HUDEP-2 (cell line): Measurements from ENCODE around the gene ARHGAP22.
A peak's percentile ranks its signal among the peaks of the same experiment; 100 is the strongest.

Experiments
- DNase-seq, 76 experiments: peaks; one replicate each; lab custom pipeline; 2025; ENCODE audit not compliant: unreplicated experiment in 76 of 76; lab: John Stamatoyannopoulos, UW

Gene ARHGAP22

DNA sequence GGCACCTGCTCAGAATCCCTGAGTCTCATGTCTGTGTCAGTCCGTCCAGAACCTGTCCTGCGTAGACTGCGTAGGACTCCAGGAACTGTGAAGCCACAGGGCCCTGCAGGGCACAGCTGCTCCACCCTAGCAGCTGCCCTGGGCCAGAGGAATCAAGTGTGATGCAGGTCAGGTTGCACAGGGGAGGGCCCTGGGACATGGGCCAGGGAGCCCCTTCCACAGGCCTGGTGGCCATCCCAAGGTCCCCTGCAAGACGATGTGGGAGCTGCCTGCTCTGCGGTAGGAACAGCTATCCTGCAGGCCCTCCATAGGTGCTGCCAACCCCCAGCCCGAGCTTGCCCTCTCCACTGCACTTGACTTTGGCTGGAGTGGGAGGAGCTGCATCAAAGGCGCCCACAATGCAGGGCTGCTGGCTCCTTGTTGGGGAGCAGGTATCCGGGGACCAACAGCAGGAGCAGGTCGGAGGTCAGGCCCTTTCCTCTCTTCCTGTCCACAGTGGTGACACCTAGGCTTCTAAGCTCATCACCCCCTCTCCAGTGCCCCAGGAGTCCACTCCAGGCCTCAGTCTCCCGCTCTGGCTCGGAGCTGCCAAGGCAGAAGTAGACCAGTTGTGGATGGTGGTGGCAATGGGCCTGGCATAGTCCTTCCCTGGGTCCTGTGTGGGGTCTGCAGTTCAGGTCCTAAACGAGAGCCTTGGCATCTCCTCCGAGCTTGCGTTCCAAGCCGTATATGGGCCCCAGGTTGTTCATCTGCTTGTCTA, 149.3 kb downstream of the ARHGAP22 start:
- no peak for DNase-seq

DNA sequence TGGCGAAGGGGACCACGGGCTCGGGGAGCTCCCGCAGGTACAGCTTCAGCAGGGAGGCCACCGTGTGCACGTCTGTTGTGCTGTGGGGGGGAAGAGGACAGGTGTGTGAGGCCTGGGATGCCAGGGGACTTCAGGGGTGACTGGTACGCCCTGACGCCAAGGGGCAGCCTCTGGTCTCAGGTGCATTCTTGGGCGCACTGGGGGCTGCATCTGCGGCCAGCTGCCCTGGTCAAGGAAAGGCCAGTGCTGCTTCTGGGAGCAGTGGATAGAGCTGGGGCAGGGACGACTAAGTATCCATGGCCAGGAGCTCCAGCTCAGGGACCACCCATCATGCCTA, 149.8 kb downstream of the ARHGAP22 start:
- no peak for DNase-seq

DNA sequence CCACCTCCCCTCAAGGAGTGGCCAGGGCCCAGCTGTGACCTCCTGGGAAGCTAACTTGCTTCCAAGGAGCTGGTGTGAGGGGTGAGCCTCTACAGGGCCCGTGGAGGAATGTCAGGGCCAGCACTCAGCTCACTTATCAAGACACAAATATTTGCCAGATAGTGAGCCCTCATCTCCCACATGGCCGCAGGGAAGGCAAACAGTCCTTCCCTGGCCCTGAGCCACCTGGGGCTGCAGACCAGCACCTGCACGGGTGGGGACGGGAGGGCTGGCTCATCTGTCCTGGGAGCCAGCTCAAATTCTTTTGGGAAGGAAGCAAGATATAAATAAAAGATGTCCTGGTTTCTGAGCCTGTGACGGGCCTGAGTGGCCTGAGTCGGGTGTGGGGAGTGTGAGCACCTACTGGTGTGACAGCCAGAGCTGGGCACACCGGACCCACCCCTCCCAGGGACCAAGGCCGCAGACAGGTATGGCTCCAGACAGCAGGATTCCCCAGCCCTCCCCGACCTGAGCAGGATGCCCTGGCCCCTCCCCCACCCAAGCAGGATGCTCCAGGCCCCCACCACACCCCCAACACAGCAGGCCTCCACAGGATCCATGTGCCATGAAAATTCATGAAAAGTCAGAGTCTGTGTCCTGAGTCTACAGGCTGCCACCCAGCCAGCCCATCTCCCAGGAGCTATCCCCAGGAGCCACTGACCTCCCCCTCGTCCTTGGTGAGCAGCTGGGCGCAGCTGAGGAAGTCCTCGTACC, 150.4 kb downstream of the ARHGAP22 start:
- DNase-seq: no peak

DNA sequence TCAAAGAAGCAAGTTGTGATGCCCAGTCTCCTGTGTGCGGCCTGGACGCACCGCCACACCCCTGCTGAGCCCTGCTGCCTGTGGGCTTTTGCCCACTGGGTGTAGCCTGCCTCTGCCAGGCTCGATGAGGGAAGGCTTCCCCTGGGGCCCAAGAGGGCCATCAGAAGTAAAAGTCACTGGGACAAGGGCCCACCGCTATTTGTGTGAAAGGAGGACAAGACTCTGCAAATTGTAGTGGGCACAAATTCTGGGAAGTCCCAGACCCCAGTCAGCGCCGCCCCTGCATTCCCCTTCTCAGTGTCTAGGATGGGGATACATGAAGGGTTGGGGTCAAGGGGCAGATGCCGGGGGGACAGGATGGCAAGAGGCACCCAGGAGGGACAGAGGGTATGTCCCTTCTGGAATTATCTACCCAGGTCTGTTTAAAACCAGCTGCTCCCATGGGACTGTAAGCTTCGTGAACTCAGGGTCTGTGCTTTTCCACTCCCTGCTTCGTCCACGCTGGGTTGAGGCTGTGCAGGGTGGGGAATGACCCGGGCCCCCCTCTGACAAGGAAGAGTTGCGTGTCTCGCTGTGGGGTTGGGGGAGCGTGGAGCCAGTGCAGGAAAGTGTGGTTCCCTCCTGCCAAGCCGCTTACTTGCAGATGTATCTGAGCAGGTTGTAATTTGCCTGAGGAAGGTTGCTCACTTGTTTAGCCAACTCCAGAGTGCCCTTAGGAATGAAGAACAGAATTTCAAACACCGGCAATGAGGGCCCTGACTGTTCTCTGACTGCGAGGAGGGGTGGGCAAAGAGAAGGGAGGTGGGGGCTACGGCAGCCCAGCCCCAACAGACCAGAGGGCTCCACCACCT, 151.2 kb downstream of the ARHGAP22 start:
- no peak for DNase-seq

- no peak for DNase-seq
Observed at GRCh38 chr10:48452879-48453412, 151.9 kb downstream of the ARHGAP22 start.

DNA sequence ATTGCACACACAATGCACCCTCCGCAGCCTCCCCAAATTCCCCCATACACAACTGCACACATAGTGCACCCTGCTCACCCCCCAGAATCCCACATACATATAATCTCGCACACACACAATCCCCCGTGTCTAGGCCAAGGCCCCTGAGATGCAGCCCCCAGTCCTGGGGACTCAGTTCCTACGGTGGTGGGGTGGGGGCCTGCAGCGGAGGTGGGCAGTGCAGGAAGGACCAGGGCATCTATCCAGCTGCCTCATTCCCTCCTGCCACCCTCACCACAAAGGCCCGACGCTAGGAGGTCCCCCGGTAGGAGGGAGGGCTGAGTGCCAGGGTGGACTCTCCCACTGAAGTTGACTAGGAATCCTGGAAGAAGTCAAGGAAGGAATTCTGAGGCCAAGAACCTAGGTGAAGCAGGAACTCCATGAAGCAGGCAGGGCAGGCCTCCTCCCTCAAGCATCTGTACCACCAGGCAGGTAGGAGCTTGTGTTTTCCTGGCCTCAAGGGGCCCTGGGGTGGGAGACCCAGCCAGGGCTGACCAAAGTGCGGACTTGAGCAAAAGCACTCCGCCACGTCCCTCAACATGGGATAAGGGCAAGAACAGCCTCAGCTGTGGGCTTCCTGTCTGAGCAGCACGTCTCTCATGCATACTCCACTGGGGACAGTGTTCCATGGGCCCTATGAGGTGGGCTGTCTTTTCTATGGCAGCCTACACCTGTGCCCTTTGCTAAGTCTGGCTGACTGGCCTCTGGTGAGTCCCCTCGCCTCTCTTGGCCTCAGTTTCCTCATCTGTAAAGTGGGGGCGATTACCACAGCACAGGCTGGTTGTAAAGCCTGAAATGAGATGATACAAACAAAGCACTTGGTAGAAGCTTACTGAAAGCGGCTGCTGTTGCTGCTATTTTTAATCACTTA, 152.6 kb downstream of the ARHGAP22 start:
- no peak for DNase-seq

DNA sequence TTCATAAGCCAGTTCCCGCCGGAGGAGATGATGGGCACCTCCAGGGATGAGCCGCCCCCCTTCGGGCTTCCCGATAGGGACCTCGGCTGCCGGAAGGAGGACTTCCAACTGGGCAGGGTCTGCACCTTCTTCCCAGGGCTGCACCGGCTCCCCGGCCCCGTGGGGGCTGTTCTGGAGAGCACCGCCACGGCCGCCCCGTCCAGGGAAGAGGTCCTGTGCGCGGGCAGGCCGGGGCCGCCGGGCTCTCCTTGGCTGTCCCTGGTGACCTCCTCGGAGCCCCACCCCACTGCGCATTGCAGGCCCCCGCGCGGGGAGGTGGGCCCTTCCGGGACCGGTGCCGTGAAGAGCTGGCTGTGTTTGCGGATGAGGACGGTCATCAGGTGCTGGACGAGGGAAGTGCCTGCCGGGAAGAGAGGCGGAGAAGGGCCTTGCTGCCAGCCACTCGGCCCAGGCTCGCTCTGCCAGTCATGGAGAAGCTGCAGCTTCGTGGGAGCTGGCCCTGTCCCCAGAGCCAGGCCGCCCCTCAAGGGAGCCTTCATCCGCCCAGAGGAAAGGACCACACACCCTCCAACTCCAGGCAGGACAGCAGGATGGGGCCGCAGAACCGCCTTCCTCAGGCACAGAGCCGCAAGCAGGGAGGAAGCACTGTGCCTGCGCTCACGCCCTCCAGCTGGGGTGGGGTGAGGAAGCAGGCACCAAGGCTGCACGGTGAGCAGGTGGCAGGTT, 154.0 kb downstream of the ARHGAP22 start:
- DNase-seq: no peak

DNA sequence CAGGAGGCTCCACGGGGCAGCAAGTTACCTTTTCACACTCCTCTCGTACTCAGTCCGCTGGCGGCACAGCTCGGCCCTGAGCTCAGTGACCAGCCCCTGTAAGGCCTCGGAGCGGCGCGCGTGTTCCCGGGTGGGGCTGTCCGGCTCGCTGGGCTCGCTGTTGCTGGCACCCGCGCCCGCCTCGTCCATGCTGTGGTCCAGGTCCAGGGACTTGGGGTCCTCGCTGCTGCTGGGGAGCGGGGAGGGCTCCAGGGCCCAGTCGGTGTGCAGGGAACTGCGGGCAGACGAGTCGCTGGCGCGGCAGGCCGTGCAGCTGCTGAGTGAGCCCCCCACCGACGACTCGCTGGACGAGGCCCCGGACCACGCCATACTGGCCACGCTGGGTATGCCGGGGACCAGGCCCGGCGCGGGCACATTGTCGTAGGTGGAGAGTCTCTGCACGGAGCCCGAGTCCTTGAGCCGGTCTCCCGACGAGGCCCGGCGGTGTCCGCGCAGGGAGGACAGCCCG, 154.6 kb downstream of the ARHGAP22 start:
- DNase-seq: no peak

DNA sequence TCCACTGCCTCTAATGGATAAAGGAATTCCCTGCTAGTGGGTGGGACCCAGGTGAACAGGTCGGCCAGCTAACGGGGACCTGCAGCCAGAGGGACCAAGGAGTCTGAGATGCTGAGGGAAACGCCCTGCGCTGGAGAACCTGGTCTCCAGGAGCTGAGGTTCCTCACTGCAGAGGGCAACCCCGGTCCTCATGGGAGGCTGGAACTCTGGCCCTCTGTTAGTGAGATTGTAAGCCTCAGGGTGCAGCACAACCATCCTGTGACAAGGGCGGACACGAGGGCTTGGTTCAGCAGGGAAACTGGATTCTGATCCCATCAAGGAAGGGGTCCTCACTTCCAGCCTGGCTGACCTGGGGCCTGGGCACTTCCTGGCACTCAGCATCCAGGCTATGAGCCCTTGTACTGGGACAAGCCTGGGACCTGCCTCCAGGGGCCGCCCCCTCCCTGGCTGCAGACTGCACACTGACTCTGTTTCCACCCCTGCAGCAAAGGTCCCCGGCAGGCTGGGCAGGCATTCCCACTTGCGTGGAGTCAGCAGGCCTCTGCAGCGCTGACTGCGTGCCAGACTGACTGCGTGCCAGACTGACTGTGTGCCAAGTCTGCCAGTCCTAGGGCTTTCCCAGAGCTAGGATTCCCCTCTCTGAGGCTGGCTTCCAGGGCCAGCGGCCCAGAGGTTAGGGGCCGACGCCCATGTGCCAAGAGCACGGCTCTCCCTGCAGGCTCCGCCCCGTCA, 155.2 kb downstream of the ARHGAP22 start:
- no peak for DNase-seq

- no peak for DNase-seq
Observed at GRCh38 chr10:48448796-48449195, 156.1 kb downstream of the ARHGAP22 start.

DNA sequence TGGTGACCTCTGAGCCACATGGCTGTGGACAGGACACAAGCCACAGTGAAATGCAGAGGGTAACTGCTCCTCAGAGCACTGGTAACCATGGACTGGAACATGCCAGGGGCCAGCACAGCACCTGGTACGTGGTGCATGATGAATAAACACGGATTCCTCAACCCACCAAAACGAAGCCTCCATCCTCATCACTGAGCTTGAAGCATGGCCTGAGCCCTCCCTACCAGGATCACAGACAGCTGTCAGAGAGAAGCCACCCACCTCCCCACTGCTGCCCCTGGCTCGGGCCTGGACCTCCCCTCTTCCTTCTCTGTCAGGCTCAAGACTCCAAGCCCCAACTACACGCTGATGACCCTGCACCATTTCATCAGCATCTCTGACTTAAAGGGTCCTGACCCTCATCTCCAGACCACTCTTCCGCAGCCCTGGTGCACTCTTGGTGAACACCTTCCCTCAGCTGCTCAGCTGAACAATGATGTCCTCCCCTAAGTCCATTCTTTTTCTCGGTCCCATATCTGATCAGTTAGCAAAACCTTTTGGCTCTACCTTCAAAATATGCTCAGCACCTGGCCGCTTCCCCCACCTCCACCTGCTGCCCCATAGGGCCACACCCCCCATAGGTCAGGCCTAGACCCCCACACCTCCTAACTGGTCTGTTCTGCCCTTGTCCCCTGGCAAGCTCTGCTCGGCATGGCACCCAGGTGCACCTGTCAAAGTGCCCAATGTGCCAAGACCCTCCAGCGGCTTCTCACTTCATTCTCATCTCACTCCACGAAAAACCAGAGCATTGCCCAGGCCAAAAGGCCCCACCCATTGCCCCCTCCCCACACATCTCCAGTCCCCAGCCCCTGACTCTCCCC, 157.3 kb downstream of the ARHGAP22 start:
- no peak for DNase-seq

- no peak for DNase-seq
Observed at GRCh38 chr10:48446785-48447184, 158.1 kb downstream of the ARHGAP22 start.

- DNase-seq: no peak
Observed at GRCh38 chr10:48445932-48446331, 158.9 kb downstream of the ARHGAP22 start.

- peak in 1 of 76 experiments; percentile 6 for DNase-seq
Observed at GRCh38 chr10:48444861-48445841, 159.7 kb downstream of the ARHGAP22 start.

- DNase-seq: peak in 28 of 76 experiments; percentile 5 to 51 (median 24)
Observed at GRCh38 chr10:48444266-48444665, 160.6 kb downstream of the ARHGAP22 start.

DNA sequence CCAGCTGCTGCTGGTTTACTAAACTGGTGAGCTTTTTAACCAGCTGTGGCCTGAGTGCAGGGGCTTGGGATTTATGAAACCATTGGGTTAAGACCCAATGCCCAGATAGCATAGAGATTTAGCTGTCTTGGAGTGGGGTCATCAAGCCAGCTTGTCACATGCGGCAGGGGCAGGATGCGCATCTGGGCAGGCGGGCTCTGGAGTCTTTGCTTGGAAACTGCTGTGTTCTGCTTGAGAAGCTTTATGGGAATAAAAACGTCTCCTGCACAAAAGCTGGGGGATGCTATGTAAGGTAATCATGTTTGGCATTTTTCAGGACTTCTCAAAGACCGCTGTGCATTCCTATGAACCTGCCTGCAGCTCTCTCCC, 162.1 kb downstream of the ARHGAP22 start:
- DNase-seq: no peak
